Kidney epithelial cell (primary cell): Measurements from ENCODE around the gene SDK2. TPM values are rescaled to one million over a fixed set of nuclear protein-coding genes. Genes with fewer than 3 reads are reported as not detected.

ENCODE experiments used
- DNase-seq: peaks from one replicate; pipeline ENCODE4 v3.0.0-alpha.2; 2010; ENCODE audit warnings: low read depth
- H3K27me3 ChIP-seq: 2 replicates; pipeline ENCODE4 v1.6.0; 2011; ENCODE audit warnings: low read length; ENCODE audit not compliant: control insufficient read depth, insufficient read depth
- H3K36me3 ChIP-seq: 2 replicates; pipeline ENCODE4 v1.5.1; 2011; ENCODE audit warnings: low read length; ENCODE audit not compliant: control insufficient read depth, insufficient read depth
- H3K4me3 ChIP-seq: 2 replicates; pipeline ENCODE4 v1.5.1; 2011; ENCODE audit warnings: low read depth, mild to moderate bottlenecking, control low read depth, low read length
- CTCF ChIP-seq: IDR thresholded peaks from 2 replicates; pipeline ENCODE4 v1.5.1; 2011; ENCODE audit warnings: mild to moderate bottlenecking, moderate library complexity, low read length, control low read depth, inconsistent platforms; ENCODE audit not compliant: insufficient read depth, poor library complexity, severe bottlenecking
- total RNA-seq: library from RNA; depleted of rRNA; stranded (reverse); fragments of >200 nt; gene quantifications from 2 replicates; pipeline ENCODE4 v1.2.3, GENCODE V29; 2015

SDK2 gene
- total RNA-seq, 1 donor from 2014 or later = 1.2 TPM

DNA sequence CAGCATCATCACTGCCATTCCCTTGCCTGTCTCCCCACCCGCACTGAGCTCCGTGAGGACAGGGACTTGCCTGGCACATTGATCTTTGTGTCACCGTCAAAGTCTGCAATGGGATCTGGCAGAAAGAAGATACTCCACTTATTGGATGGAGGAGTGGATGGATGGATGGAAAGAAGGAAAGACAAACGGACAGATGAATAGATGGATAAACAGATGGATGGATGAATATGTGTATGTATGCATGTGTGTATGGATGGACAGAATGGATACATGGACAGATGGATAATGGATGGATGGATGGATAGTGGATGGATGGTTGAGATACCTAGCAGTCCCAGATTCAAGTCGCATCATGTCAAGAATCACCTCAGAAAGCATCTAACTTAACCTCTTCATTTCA is 99.9 kb downstream of the SDK2 start:
- Histone ChIP-seq H3K4me3 (no peak overlapping the region), H3K36me3 (no peaks in the 10 kb centered on the region), H3K27me3 (peaks cover 2% of the 10 kb centered on the region)
- no peak for DNase-seq
- no peak for TF ChIP-seq CTCF

DNA sequence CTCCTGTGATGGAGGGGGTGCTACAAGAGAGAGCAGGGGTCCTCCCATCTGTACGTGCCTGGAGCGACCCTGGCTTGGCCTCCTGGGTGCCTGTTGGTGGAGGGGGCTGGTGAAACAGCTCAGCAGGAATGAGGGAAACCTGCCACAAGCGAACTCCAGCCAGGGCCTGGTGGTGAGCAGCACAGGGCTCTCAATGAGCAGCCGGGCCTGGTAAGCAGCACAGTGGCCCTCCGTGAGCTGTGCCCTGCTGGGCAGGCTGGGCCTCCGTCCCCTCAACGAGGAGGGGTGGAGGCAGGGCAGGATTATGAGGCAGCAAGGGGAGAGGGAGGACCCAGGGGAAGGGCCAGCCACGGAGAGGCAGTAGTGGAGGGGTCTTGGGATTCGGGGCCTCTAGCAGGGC is 101.9 kb downstream of the SDK2 start:
- Histone ChIP-seq H3K36me3 (no peaks in the 10 kb centered on the region), H3K27me3 (peaks cover 2% of the 10 kb centered on the region), H3K4me3 (no peak overlapping the region)
- DNase-seq = no peak
- TF ChIP-seq CTCF = no peak

GRCh38 chr17:73541561-73541981 is 102.7 kb downstream of the SDK2 start:
- peaks cover 2% of the 10 kb centered on the region for H3K27me3 ChIP-seq
- H3K36me3 ChIP-seq = no peaks in the 10 kb centered on the region
- no peak for TF ChIP-seq CTCF
- no peak for DNase-seq
- no peak overlapping the region for H3K4me3 ChIP-seq

GRCh38 chr17:73541111-73541510 is 103.1 kb downstream of the SDK2 start:
- Histone ChIP-seq H3K27me3 (no peaks in the 10 kb centered on the region), H3K36me3 (no peaks in the 10 kb centered on the region), H3K4me3 (no peak overlapping the region)
- DNase-seq = no peak
- no peak for TF ChIP-seq CTCF

GRCh38 chr17:73539166-73539565 is 105.1 kb downstream of the SDK2 start:
- no peak overlapping the region for H3K4me3 ChIP-seq
- no peak for DNase-seq
- no peak for TF ChIP-seq CTCF
- no peaks in the 10 kb centered on the region for H3K27me3 ChIP-seq
- H3K36me3 ChIP-seq = no peaks in the 10 kb centered on the region

- no peak for TF ChIP-seq CTCF
- no peak for DNase-seq
- no peaks in the 10 kb centered on the region for H3K27me3 ChIP-seq
- H3K36me3 ChIP-seq = no peaks in the 10 kb centered on the region
- no peak overlapping the region for H3K4me3 ChIP-seq
These were observed 105.8 kb downstream of the SDK2 start for GRCh38 chr17:73538445-73538844.
